ENCODE measurements around the gene LEKR1.
A peak's percentile ranks its signal among the peaks of the same experiment; 100 is the strongest.

Gene LEKR1

DNA sequence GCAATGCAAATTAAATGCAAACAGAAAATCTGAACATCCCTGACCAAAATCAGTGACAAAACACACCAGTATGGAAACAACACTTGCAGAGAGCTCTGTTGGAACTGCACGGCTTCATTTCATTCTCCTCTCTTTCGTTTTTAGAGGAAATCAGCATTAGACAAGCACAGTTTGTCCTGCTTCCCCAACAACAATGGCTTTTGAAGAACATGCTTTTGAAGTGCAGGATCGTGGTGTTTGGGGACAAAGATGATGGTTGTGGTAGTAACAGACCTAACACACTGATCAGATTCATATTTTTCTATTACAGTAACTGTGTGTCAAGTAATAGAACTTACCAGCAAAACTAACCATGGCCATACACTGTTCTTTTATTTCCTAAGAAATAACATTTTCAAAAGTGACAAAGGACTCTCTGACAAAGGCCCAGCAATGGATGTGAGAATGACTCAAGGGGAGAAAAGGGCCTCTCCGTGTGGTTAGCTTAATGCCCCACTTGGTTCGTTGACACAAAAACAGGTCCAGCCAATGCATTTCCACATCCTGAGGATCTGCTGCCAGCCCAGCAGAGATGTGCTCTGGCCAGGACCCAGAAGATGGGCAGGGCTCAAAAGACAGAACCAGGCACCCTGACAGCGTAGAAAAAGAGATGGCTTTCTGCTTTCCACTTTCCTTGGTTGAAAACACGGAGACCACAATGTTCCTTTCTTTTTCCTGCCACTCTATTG, 249.7 kb downstream of the LEKR1 start:
- POLR2A ChIA-PET = no interaction called here

GRCh38 chr3:157077565-157077991, 251.4 kb downstream of the LEKR1 start:
- TF ChIP-seq HDGF (IDR thresholded peaks at IDR 0.05; ENCODE audit: borderline replicate concordance) (no peak), FOXA1 (IDR thresholded peaks at IDR 0.05) (no peak), FOXM1 (IDR thresholded peaks at IDR 0.05; ENCODE audit: borderline replicate concordance) (no peak), TARDBP (IDR thresholded peaks at IDR 0.05) (no peak), BHLHE40 (IDR thresholded peaks at IDR 0.05; ENCODE audit: borderline replicate concordance) (no peak), NFRKB (IDR thresholded peaks at IDR 0.05) (no peak), L3MBTL2 (conservative IDR thresholded peaks at IDR 0.05) (no peak), ARNT (IDR thresholded peaks at IDR 0.05) (no peak), LEF1 (IDR thresholded peaks at IDR 0.05; ENCODE audit: borderline replicate concordance) (no peak), CTBP1 (IDR thresholded peaks at IDR 0.05; ENCODE audit: borderline replicate concordance) (no peak), ZNF384 (IDR thresholded peaks at IDR 0.05) (no peak), SP1 (IDR thresholded peaks at IDR 0.05) (no peak), ELF4 (IDR thresholded peaks at IDR 0.05) (no peak)
- POLR2A ChIA-PET = interaction anchor here (1.5 kb wide), 1 partner anchor 11 kb away, joined by 5 read pairs; no protein-coding TSS in a partner anchor
- DNase-seq (ENCODE audit: extremely low spot score) = no peak
- CTCF ChIA-PET = interaction anchor here (0.6 kb wide), 1 partner anchor 519 kb away, joined by 4 read pairs; no protein-coding TSS in a partner anchor

More for the DNA sequence above, 249.7 kb downstream of the LEKR1 start:
- CTCF ChIA-PET = interaction anchor here (0.6 to 0.7 kb wide), 2 partner anchors 509 to 1065 kb away, joined by 3 to 4 read pairs; no protein-coding TSS in a partner anchor
- no peak for DNase-seq (ENCODE audit: extremely low spot score)
- TF ChIP-seq ZNF384 (IDR thresholded peaks at IDR 0.05) (no peak), FOXK2 (IDR thresholded peaks at IDR 0.05) (no peak), FOXM1 (IDR thresholded peaks at IDR 0.05; ENCODE audit: borderline replicate concordance) (no peak), L3MBTL2 (conservative IDR thresholded peaks at IDR 0.05) (no peak), PKNOX1 (IDR thresholded peaks at IDR 0.05) (no peak), SP1 (IDR thresholded peaks at IDR 0.05) (no peak), ELF4 (IDR thresholded peaks at IDR 0.05) (no peak), ARNT (IDR thresholded peaks at IDR 0.05) (no peak), SUZ12 (IDR thresholded peaks at IDR 0.05) (no peak), NFRKB (IDR thresholded peaks at IDR 0.05) (no peak)

DNA sequence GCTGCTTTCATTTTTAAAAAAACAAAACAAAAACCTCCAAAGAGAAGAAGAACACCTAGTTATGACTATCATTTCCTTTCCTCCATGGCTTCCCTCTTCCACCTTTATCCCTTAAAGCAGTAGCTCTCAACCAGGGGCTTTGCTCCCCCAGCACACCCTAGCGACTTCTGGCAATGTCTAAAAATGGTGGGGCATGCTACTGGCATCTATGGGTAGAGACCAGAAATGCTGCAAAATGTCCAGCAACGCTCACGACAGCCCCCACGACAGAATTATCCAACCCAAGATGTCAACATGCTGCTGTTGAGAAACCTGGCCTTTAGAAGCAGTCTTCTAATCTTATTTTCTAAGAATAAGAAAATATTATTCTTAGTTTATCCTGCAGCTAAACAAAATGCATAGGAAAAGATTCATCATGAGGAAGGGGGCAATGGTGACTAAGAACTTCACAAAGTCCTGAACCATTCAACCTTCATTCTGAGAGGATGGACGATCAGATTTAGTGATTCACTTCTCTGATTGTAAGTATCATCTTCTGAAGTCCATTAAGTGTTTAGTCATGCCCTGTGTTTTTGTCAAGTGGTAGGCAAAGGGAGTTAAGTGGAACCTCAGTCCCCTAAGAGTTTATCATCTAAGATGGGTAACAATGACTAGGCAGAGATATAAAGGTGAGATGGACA, 252.1 kb downstream of the LEKR1 start:
- ChIA-PET CTCF (interaction anchor here (0.6 kb wide), 1 partner anchor 519 kb away, joined by 4 read pairs; no protein-coding TSS in a partner anchor), POLR2A (no interaction called here)
- no peak for DNase-seq (ENCODE audit: extremely low spot score)
- no peak for TF ChIP-seq CTBP1 (IDR thresholded peaks at IDR 0.05; ENCODE audit: borderline replicate concordance)
- no peak for TF ChIP-seq ELF4 (IDR thresholded peaks at IDR 0.05)
- no peak for TF ChIP-seq LEF1 (IDR thresholded peaks at IDR 0.05; ENCODE audit: borderline replicate concordance)
- no peak for TF ChIP-seq HDGF (IDR thresholded peaks at IDR 0.05; ENCODE audit: borderline replicate concordance)

- TF ChIP-seq LEF1 (IDR thresholded peaks at IDR 0.05; ENCODE audit: borderline replicate concordance) (no peak), TARDBP (IDR thresholded peaks at IDR 0.05) (no peak), FOXM1 (IDR thresholded peaks at IDR 0.05; ENCODE audit: borderline replicate concordance) (no peak), ZNF384 (IDR thresholded peaks at IDR 0.05) (no peak), SP1 (IDR thresholded peaks at IDR 0.05) (no peak)
- no peak for DNase-seq (ENCODE audit: extremely low spot score)
- ChIA-PET CTCF (no interaction called here), POLR2A (no interaction called here)
Observed at GRCh38 chr3:157078811-157079185, 252.6 kb downstream of the LEKR1 start.

DNA sequence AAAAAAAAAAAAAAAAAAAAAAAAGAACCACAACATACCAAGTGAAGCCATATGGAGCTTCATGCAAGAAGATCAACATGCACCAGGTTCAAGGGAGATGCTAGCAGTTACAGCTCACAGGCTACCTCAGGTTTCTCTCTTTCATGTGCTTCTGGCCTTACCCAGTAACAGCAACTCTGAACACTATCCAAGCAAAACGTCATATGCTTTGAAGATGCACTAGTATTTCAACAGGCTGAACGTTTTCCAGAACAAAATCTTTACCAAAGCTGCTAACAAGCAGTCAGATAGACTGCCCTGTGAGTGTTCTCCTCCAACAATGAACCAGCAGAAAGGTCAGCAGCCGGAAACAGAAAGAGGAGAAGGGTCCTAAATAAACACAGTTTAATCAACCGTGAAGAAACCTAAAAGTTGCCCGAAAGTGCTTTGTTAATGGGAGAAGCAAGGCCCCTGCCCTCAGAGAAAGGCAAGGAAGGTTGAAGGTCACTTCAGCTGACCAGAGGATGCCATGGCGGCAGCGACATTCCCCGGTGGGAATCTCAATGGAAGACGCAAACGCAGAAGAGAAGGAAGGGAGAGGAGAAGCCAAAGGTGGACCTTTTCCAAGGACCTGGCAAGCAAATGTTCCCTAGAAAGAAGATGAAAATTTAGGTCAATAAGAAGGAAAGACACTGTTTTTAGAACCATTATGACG, 253.7 kb downstream of the LEKR1 start:
- DNase-seq (ENCODE audit: extremely low spot score) = no peak
- ChIA-PET CTCF (no interaction called here), POLR2A (no interaction called here)
- TF ChIP-seq SUZ12 (IDR thresholded peaks at IDR 0.05) (no peak), PKNOX1 (IDR thresholded peaks at IDR 0.05) (no peak), ARNT (IDR thresholded peaks at IDR 0.05) (no peak), ELF4 (IDR thresholded peaks at IDR 0.05) (no peak), CTBP1 (IDR thresholded peaks at IDR 0.05; ENCODE audit: borderline replicate concordance) (no peak), HDGF (IDR thresholded peaks at IDR 0.05; ENCODE audit: borderline replicate concordance) (no peak), FOXK2 (IDR thresholded peaks at IDR 0.05) (no peak), FOXM1 (IDR thresholded peaks at IDR 0.05; ENCODE audit: borderline replicate concordance) (no peak), NFRKB (IDR thresholded peaks at IDR 0.05) (no peak), ZNF384 (IDR thresholded peaks at IDR 0.05) (no peak), L3MBTL2 (conservative IDR thresholded peaks at IDR 0.05) (no peak), FOXA1 (IDR thresholded peaks at IDR 0.05) (no peak), SP1 (IDR thresholded peaks at IDR 0.05) (no peak), BHLHE40 (IDR thresholded peaks at IDR 0.05; ENCODE audit: borderline replicate concordance) (no peak), LEF1 (IDR thresholded peaks at IDR 0.05; ENCODE audit: borderline replicate concordance) (no peak), TARDBP (IDR thresholded peaks at IDR 0.05) (no peak)

DNA sequence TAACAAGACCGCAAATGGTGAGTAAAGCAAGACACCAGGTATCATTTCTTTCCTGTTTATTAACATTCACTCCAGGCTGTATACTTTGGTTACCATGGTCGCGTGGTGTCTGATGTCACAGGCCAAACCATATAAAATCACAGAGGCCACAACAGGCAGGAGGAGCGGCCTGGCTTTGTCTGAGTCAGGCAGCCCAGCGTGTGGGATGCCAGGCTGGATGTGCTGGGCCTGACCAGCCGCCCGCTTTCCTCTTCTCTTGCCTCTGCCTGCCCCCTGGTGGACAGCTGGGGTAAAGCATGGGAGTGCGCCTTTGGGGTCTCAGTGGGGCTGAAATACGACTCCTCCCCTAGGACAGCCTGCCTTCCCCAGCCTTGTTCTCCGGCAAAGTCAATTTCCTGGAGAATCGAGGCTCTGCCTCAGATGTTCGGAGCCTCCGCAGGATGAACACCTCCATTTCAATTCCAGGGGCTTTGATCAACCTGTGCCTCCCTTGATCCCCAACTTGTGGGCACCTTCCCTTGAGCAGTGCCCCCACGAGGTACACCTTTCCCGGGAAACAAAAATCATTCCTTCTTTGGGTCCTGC, 255.6 kb downstream of the LEKR1 start:
- TF ChIP-seq PKNOX1 (IDR thresholded peaks at IDR 0.05) = no peak
- no peak; the same call in 1 of the 2 replicates for TF ChIP-seq ELF4 (IDR thresholded peaks at IDR 0.05)
- no peak for TF ChIP-seq SUZ12 (IDR thresholded peaks at IDR 0.05)
- no peak for TF ChIP-seq BHLHE40 (IDR thresholded peaks at IDR 0.05; ENCODE audit: borderline replicate concordance)
- no peak for TF ChIP-seq NFRKB (IDR thresholded peaks at IDR 0.05)
- no peak for TF ChIP-seq L3MBTL2 (conservative IDR thresholded peaks at IDR 0.05)
- no peak for TF ChIP-seq TARDBP (IDR thresholded peaks at IDR 0.05)
- TF ChIP-seq FOXK2 (IDR thresholded peaks at IDR 0.05) = no peak
- no peak for TF ChIP-seq SP1 (IDR thresholded peaks at IDR 0.05)
- TF ChIP-seq FOXA1 (IDR thresholded peaks at IDR 0.05) = no peak
- no peak for TF ChIP-seq FOXM1 (IDR thresholded peaks at IDR 0.05; ENCODE audit: borderline replicate concordance)
- no peak for TF ChIP-seq HDGF (IDR thresholded peaks at IDR 0.05; ENCODE audit: borderline replicate concordance)
- TF ChIP-seq ARNT (IDR thresholded peaks at IDR 0.05) = no peak
- no peak for TF ChIP-seq ZNF384 (IDR thresholded peaks at IDR 0.05)
- no peak for TF ChIP-seq LEF1 (IDR thresholded peaks at IDR 0.05; ENCODE audit: borderline replicate concordance)
- no peak; the same call in 1 of the 2 replicates for TF ChIP-seq CTBP1 (IDR thresholded peaks at IDR 0.05; ENCODE audit: borderline replicate concordance)
- ChIA-PET POLR2A (no interaction called here), CTCF (interaction anchor here (0.7 to 1.7 kb wide), 2 partner anchors 45 to 94 kb away, joined by 3 to 5 read pairs; no protein-coding TSS in a partner anchor)
- DNase-seq (ENCODE audit: extremely low spot score) = peak; percentile 86

Measured in HEK293T (cell line).